CD4-positive, alpha-beta T cell treated with Interleukin-15 for 1 hour (primary cell): ENCODE results near the gene TRIP6.
A peak's percentile ranks its signal among the peaks of the same experiment; 100 is the strongest.
"Not testable (repeated sequence)": the region's sequence is repeated elsewhere in the genome, so short reads cannot be mapped to it uniquely, and the experiment has no call there.

Experiments used
- DNase-seq: peaks from one replicate; pipeline ENCODE4 v3.0.0-alpha.2; 2020

Gene TRIP6

GRCh38 chr7:100840470-100841100 is 26.6 kb upstream of the TRIP6 start:
- no peak for DNase-seq

- DNase-seq = no peak
Observed at GRCh38 chr7:100847360-100847759, 19.8 kb upstream of the TRIP6 start.

- peak; percentile 82 for DNase-seq
Observed at GRCh38 chr7:100852048-100852872, 14.9 kb upstream of the TRIP6 start, which contains the start of gene SLC12A9. SLC12A9 (plus strand) TSS chr7:100852713; CDS start chr7:100854198, 1,485 bp downstream.

GRCh38 chr7:100854146-100854895 is 12.9 kb upstream of the TRIP6 start:
- DNase-seq = no peak

GRCh38 chr7:100854899-100855298 is 12.3 kb upstream of the TRIP6 start:
- DNase-seq = not testable (repeated sequence)

GRCh38 chr7:100855515-100855914 is 11.7 kb upstream of the TRIP6 start:
- no peak for DNase-seq

GRCh38 chr7:100856871-100857282 is 10.3 kb upstream of the TRIP6 start:
- no peak for DNase-seq

GRCh38 chr7:100859856-100860255 is 7.3 kb upstream of the TRIP6 start:
- DNase-seq = no peak

- DNase-seq = no peak
Observed at GRCh38 chr7:100860702-100861615, 6.2 kb upstream of the TRIP6 start.

GRCh38 chr7:100861616-100861985 is 5.6 kb upstream of the TRIP6 start:
- no peak for DNase-seq

GRCh38 chr7:100863406-100863950 is 3.7 kb upstream of the TRIP6 start:
- DNase-seq = no peak

- DNase-seq = no peak
Observed at GRCh38 chr7:100864263-100864845, 2.8 kb upstream of the TRIP6 start.

- peak; percentile 10 for DNase-seq
Observed at GRCh38 chr7:100865372-100865911, 1.7 kb upstream of the TRIP6 start.

GRCh38 chr7:100865938-100866728 is 1.1 kb upstream of the TRIP6 start:
- DNase-seq = no peak

GRCh38 chr7:100866729-100867039 is 503 bp upstream of the TRIP6 start:
- no peak for DNase-seq

GRCh38 chr7:100867776-100868485 is 744 bp downstream of the TRIP6 start:
- DNase-seq = no peak

GRCh38 chr7:100873599-100874299 is 6.6 kb downstream of the TRIP6 start:
- DNase-seq = no peak

GRCh38 chr7:100874300-100874576 is 7.1 kb downstream of the TRIP6 start:
- DNase-seq = no peak

- peak; percentile 97 for DNase-seq
Observed at GRCh38 chr7:100874577-100875355, 7.6 kb downstream of the TRIP6 start, which contains the start of gene SRRT. SRRT (plus strand) TSS chr7:100875103; CDS start chr7:100875591, 488 bp downstream.
